ENCODE results near the gene NHLRC2.

The NHLRC2 gene

GRCh38 chr10:113965683-113966082, 111.2 kb downstream of the NHLRC2 start:
- no peak overlapping the region for H3K4me3 ChIP-seq (ENCODE audit: low read length)
- no peak overlapping the region for H3K27ac ChIP-seq (ENCODE audit: low read length)
- H3K9me3 ChIP-seq (ENCODE audit: insufficient read depth, low read depth, low read length) = peaks cover 17% of the 10 kb centered on the region
- H3K36me3 ChIP-seq (ENCODE audit: insufficient read depth, low read depth, low read length) = no peaks in the 10 kb centered on the region
- no peaks in the 10 kb centered on the region for H3K27me3 ChIP-seq (ENCODE audit: insufficient read depth, low read length)
- no peaks in the 10 kb centered on the region for H3K4me1 ChIP-seq (ENCODE audit: insufficient read depth, low read length)
- H3K9ac ChIP-seq (ENCODE audit: low read depth, low read length) = no peak overlapping the region

Measured in iPS-20b (cell line).